HCT116 (cell line): Measurements from ENCODE around the gene EYA4. TPM values are rescaled to one million over a fixed set of nuclear protein-coding genes. Genes with fewer than 3 reads are reported as not detected.

Experiments used
- CEBPB ChIP-seq: IDR thresholded peaks from 2 replicates; pipeline ENCODE4 v1.6.1; 2012; ENCODE audit warnings: low read depth
- CTCF ChIP-seq, 3 experiments: fragments of 200-600 bp in 1 of 3; sonication (generic) in 1 of 3; IDR thresholded peaks in 2 of 3; conservative IDR thresholded peaks in 1 of 3; 2 replicates each; pipeline ENCODE4 v1.5.1; 2012 to 2017; ENCODE audit warnings: low read depth in 2 of 3, low read length in 2 of 3, antibody characterized with exemption in 1 of 3, borderline replicate concordance in 1 of 3, control low read depth in 1 of 3, mild to moderate bottlenecking in 1 of 3, mixed read lengths in 1 of 3, mixed run types in 1 of 3, moderate library complexity in 1 of 3; ENCODE audit not compliant: insufficient read depth in 1 of 3
- EGR1 ChIP-seq: IDR thresholded peaks from 2 replicates; pipeline ENCODE4 v1.6.1; 2012; ENCODE audit warnings: low read depth
- EZH2 ChIP-seq: fragments of 200-600 bp; sonication (generic); IDR thresholded peaks from 2 replicates; pipeline ENCODE4 v1.6.1; 2017; ENCODE audit warnings: antibody characterized with exemption, mixed run types
- EZH2phosphoT487 ChIP-seq: fragments of 200-600 bp; IDR thresholded peaks from 2 replicates; pipeline ENCODE4 v1.6.1; 2018; ENCODE audit warnings: antibody characterized with exemption, borderline replicate concordance
- FOSL1 ChIP-seq: IDR thresholded peaks from 2 replicates; pipeline ENCODE4 v1.6.1; 2012; ENCODE audit warnings: low read depth
- MAX ChIP-seq: IDR thresholded peaks from 2 replicates; pipeline ENCODE4 v1.6.1; 2012
- POLR2AphosphoS5 ChIP-seq: IDR thresholded peaks from 2 replicates; pipeline ENCODE4 v1.6.1; 2011; ENCODE audit warnings: mild to moderate bottlenecking, low read depth, low read length, moderate library complexity
- RAD21 ChIP-seq: IDR thresholded peaks from 2 replicates; pipeline ENCODE4 v1.6.1; 2012; ENCODE audit warnings: low read depth, mild to moderate bottlenecking
- REST ChIP-seq: IDR thresholded peaks from 2 replicates; pipeline ENCODE4 v1.6.1; 2012; ENCODE audit warnings: low read depth
- TCF7L2 ChIP-seq: IDR thresholded peaks from 2 replicates; pipeline ENCODE4 v1.7.0; 2011; ENCODE audit warnings: borderline replicate concordance, inconsistent platforms; ENCODE audit not compliant: insufficient read depth, insufficient read length; ENCODE audit errors: extremely low read depth
- YY1 ChIP-seq: IDR thresholded peaks from 2 replicates; pipeline ENCODE4 v1.6.1; 2011; ENCODE audit warnings: low read length, low read depth, moderate library complexity, mild to moderate bottlenecking; ENCODE audit not compliant: insufficient replicate concordance; ENCODE audit errors: extremely low read depth
- total RNA-seq: library from RNA; stranded (reverse); gene quantifications from one replicate; pipeline ENCODE4 v1.2.1, GENCODE V29; 2021; ENCODE audit not compliant: unreplicated experiment

The EYA4 gene
- total RNA-seq, 1 experiment from 2014 or later, result not detected

DNA sequence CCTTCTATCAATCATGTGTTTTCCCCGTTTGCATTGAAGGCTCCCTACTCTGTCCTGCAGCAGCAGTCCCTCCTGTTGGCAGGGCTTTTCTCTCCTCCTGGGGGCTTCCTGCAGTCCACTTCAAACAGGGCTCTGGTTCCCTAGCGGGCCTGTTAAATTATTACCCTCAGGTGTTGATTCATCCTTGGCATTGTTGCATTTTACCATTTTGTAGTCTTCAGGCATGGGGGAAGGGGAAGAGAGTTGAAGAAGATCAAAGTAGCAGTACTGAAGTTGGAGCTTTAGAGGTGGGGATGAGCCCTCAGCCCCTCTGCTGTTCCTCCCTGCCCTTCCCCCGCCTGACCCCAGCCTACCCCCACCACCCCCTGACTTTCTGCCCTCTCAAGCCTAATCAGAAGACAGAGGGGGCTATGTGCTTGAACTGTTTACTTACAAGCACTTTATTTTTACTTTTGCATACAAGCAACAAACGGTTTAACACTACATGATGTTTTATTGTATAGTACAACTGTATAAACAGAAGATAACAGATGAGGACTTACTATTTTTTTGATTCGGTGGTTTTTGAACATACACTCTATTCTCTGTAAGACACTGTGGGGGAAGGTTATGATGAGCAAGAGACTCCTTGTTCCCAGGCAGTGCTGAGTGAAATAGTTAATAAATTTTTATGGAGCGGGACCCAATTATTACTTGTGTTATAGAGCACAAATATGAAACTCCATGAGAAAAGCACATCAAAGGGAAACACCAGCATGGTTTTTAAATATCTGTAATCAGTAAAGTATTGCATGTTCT, 169.7 kb downstream of the EYA4 start (continued):
- TF ChIP-seq REST (no peak), POLR2AphosphoS5 (no peak), EZH2phosphoT487 (no peak), EZH2 (no peak), FOSL1 (no peak), RAD21 (no peak), MAX (no peak), EGR1 (no peak), TCF7L2 (no peak), CEBPB (no peak), CTCF (IDR thresholded peaks at IDR 0.05 in 2 of 3, conservative IDR thresholded peaks at IDR 0.05 in 1 of 3; ENCODE audit: borderline replicate concordance in 1 of 3, insufficient read depth in 1 of 3, low read depth in 2 of 3, low read length in 2 of 3) (no peak), YY1 (no peak)
